A549 (cell line): Measurements from ENCODE around the gene GNG14. TPM values are rescaled to one million over a fixed set of nuclear protein-coding genes. Genes with fewer than 3 reads are reported as not detected.

Experiments used
- ATAC-seq, 2 experiments: fragments of 200-7000 bp in 1 of 2; fragments of >200 bp in 1 of 2; cut with Nextera tagmentation in 1 of 2; cut with Tn5 transposase in 1 of 2; 3 replicates each; pipeline versions ENCODE4 v1.8.0 to v1.9.1; 2018 to 2020; ENCODE audit warnings: mild to moderate bottlenecking in 1 of 2, moderate library complexity in 1 of 2
- CTCF ChIA-PET: fragments of 300-600 bp; sonication (Branson Sonifier 250); formaldehyde crosslinking; extraction: SDS; loops from one replicate; lab custom pipeline; 2021; ENCODE audit warnings: antibody characterized with exemption, inconsistent platforms; lab: Yijun Ruan, JAX
- POLR2A ChIA-PET: fragments of 350-600 bp; formaldehyde crosslinking; extraction: SDS; loops from one replicate; lab custom pipeline; 2021; ENCODE audit warnings: antibody characterized with exemption, inconsistent platforms; lab: Yijun Ruan, JAX
- DNase-seq, 2 experiments: peaks; one replicate each; pipeline versions ENCODE4 v3.0.0 to v3.0.0-alpha.2; 2011 to 2016; ENCODE audit warnings: low read depth in 1 of 2, low spot score in 1 of 2
- FAIRE-seq: peaks from 2 replicates; lab custom pipeline; 2011; peaks lifted over from hg19 to GRCh38; lab: Jason Lieb, UNC
- H3K27ac ChIP-seq, 2 experiments: fragments of >200 bp; sonication (Bioruptor Twin); formaldehyde crosslinking; 3 replicates each; pipeline ENCODE4 v1.5.1; 2016 to 2017
- H3K4me1 ChIP-seq: fragments of >200 bp; sonication (Bioruptor Twin); formaldehyde crosslinking; 3 replicates; pipeline ENCODE4 v1.6.1; 2016
- H3K4me2 ChIP-seq: fragments of >200 bp; sonication (Bioruptor Twin); formaldehyde crosslinking; 3 replicates; pipeline ENCODE4 v1.6.1; 2016
- H3K4me3 ChIP-seq: fragments of >200 bp; sonication (Bioruptor Twin); formaldehyde crosslinking; 3 replicates; pipeline ENCODE4 v1.5.1; 2016
- H3K9me3 ChIP-seq: fragments of >200 bp; sonication (Bioruptor Twin); formaldehyde crosslinking; 3 replicates; pipeline ENCODE4 v1.6.1; 2016
- BCL3 ChIP-seq: fragments of >200 bp; sonication (Bioruptor Twin); formaldehyde crosslinking; IDR thresholded peaks from 3 replicates; pipeline ENCODE4 v1.6.1; 2016
- BHLHE40 ChIP-seq: IDR thresholded peaks from 2 replicates; pipeline ENCODE4 v1.6.1; 2012; ENCODE audit warnings: low read depth, low read length, inconsistent platforms
- CBX2 ChIP-seq: fragments of 200-600 bp; sonication (generic); IDR thresholded peaks from 2 replicates; pipeline ENCODE4 v1.6.1; 2016; ENCODE audit warnings: low read depth, mild to moderate bottlenecking, borderline replicate concordance
- CBX8 ChIP-seq: fragments of 200-600 bp; sonication (generic); IDR thresholded peaks from 2 replicates; pipeline ENCODE4 v1.6.1; 2016
- CHD2 ChIP-seq: fragments of 150-350 bp; IDR thresholded peaks from 2 replicates; pipeline ENCODE4 v1.6.1; 2014; ENCODE audit warnings: low read length; ENCODE audit not compliant: partially characterized antibody
- CTCF ChIP-seq: fragments of >200 bp; sonication (Bioruptor Twin); formaldehyde crosslinking; IDR thresholded peaks from 3 replicates; pipeline ENCODE4 v1.5.1; 2016
- FOSB ChIP-seq: fragments of 250-450 bp; sonication (Bioruptor Pico); IDR thresholded peaks from 2 replicates; pipeline ENCODE4 v1.5.0; 2020; ENCODE audit warnings: mild to moderate bottlenecking, moderate library complexity
- FOXS1 ChIP-seq: fragments of 250-450 bp; sonication (Bioruptor Pico); IDR thresholded peaks from 2 replicates; pipeline ENCODE4 v1.5.0; 2020; ENCODE audit warnings: mild to moderate bottlenecking, moderate library complexity
- HEYL ChIP-seq: fragments of 250-450 bp; sonication (Bioruptor Pico); IDR thresholded peaks from 2 replicates; pipeline ENCODE4 v1.8.0; 2021; ENCODE audit warnings: mild to moderate bottlenecking, moderate library complexity
- HOXA7 ChIP-seq: fragments of 250-450 bp; sonication (Bioruptor Pico); IDR thresholded peaks from 2 replicates; pipeline ENCODE4 v1.5.0; 2020; ENCODE audit warnings: mild to moderate bottlenecking, moderate library complexity
- HOXB5 ChIP-seq: fragments of 250-450 bp; sonication (Bioruptor Pico); IDR thresholded peaks from 2 replicates; pipeline ENCODE4 v1.5.0; 2020; ENCODE audit warnings: mild to moderate bottlenecking, moderate library complexity
- JUNB ChIP-seq: fragments of >200 bp; sonication (Bioruptor Twin); formaldehyde crosslinking; IDR thresholded peaks from 2 replicates; pipeline ENCODE4 v1.6.1; 2016
- KDM5A ChIP-seq: fragments of 200-600 bp; sonication (generic); IDR thresholded peaks from 2 replicates; pipeline ENCODE4 v1.6.1; 2016; ENCODE audit warnings: antibody characterized with exemption, mild to moderate bottlenecking
- MAZ ChIP-seq: fragments of 150-350 bp; IDR thresholded peaks from 2 replicates; pipeline ENCODE4 v1.6.1; 2014; ENCODE audit warnings: antibody characterized with exemption, low read depth, low read length, borderline replicate concordance
- NFE2L2 ChIP-seq: fragments of 150-350 bp; conservative IDR thresholded peaks from 2 replicates; pipeline ENCODE4 v1.6.1; 2014; ENCODE audit warnings: low read length
- NPAS2 ChIP-seq: fragments of 250-450 bp; sonication (Bioruptor Pico); IDR thresholded peaks from 2 replicates; pipeline ENCODE4 v1.8.0; 2022; ENCODE audit warnings: mild to moderate bottlenecking, moderate library complexity, borderline replicate concordance
- RAD21 ChIP-seq, 2 experiments: fragments of >200 bp in 1 of 2; sonication (Bioruptor Twin) in 1 of 2; formaldehyde crosslinking in 1 of 2; IDR thresholded peaks in 1 of 2; conservative IDR thresholded peaks in 1 of 2; 2 replicates in 1 of 2; 3 replicates in 1 of 2; pipeline ENCODE4 v1.6.1; 2012 to 2018; ENCODE audit warnings: inconsistent platforms in 1 of 2
- RCOR1 ChIP-seq: fragments of 150-350 bp; IDR thresholded peaks from 2 replicates; pipeline ENCODE4 v1.6.1; 2014; ENCODE audit warnings: antibody characterized with exemption, low read length, low read depth
- REST ChIP-seq: fragments of 200-600 bp; sonication (generic); IDR thresholded peaks from 2 replicates; pipeline ENCODE4 v1.6.1; 2016; ENCODE audit warnings: antibody characterized with exemption, mild to moderate bottlenecking, moderate library complexity
- RFX5 ChIP-seq: fragments of 450-650 bp; IDR thresholded peaks from 2 replicates; pipeline ENCODE4 v1.7.1; 2014; ENCODE audit warnings: antibody characterized with exemption, mild to moderate bottlenecking, moderate library complexity
- RNF2 ChIP-seq: fragments of 200-600 bp; sonication (generic); IDR thresholded peaks from 2 replicates; pipeline ENCODE4 v1.6.1; 2016; ENCODE audit warnings: low read depth, mild to moderate bottlenecking, antibody characterized with exemption, moderate library complexity, borderline replicate concordance
- SMC3 ChIP-seq: fragments of >200 bp; sonication (Bioruptor Twin); formaldehyde crosslinking; IDR thresholded peaks from 3 replicates; pipeline ENCODE4 v1.6.1; 2018; ENCODE audit warnings: inconsistent platforms
- TP53 ChIP-seq: fragments of 250-450 bp; sonication (Bioruptor Pico); IDR thresholded peaks from 2 replicates; pipeline ENCODE4 v1.5.0; 2021; ENCODE audit warnings: mild to moderate bottlenecking, moderate library complexity
- ZC3H11A ChIP-seq: fragments of 450-650 bp; IDR thresholded peaks from 2 replicates; pipeline ENCODE4 v1.6.1; 2014; ENCODE audit warnings: antibody characterized with exemption, mild to moderate bottlenecking
- ZNF302 ChIP-seq: fragments of 250-450 bp; sonication (Bioruptor Pico); IDR thresholded peaks from 2 replicates; pipeline ENCODE4 v1.9.0; 2021; ENCODE audit warnings: inconsistent platforms, mild to moderate bottlenecking, moderate library complexity
- WGBS: methylation state at CpG from one replicate; pipeline ENCODE4 v1.1.6; 2017; ENCODE audit errors: missing lambda C conversion rate; 5-methylcytosine and 5-hydroxymethylcytosine counted together
- polyA plus RNA-seq, 4 experiments: library from polyadenylated mRNA; depleted of rRNA in 3 of 4; stranded (reverse); fragments of >200 nt; fragmentation: RNase III in 1 of 4; extraction: RNeasy Plus Mini Kit Qiagen cat#74134 plus additional on column Dnase treatment in 1 of 4; gene quantifications; 2 replicates in 3 of 4; 3 replicates in 1 of 4; pipeline ENCODE4 v1.2.3, GENCODE V29; 2011 to 2017
- TF ChIP-seq, protein P1 (sequence below): IDR thresholded peaks from 2 replicates; pipeline ENCODE4 v1.6.1; 2012; ENCODE audit warnings: low read depth, borderline replicate concordance
- TF ChIP-seq, protein P2 (sequence below): IDR thresholded peaks from 2 replicates; pipeline ENCODE4 v1.6.1; 2012
- TF ChIP-seq, protein P3 (sequence below): fragments of >200 bp; sonication (Bioruptor Twin); formaldehyde crosslinking; IDR thresholded peaks from 2 replicates; pipeline ENCODE4 v1.6.1; 2016

Gene GNG14
- polyA plus RNA-seq, 2 of the 4 experiments (the other 2 are of a cell fraction) = not detected

DNA sequence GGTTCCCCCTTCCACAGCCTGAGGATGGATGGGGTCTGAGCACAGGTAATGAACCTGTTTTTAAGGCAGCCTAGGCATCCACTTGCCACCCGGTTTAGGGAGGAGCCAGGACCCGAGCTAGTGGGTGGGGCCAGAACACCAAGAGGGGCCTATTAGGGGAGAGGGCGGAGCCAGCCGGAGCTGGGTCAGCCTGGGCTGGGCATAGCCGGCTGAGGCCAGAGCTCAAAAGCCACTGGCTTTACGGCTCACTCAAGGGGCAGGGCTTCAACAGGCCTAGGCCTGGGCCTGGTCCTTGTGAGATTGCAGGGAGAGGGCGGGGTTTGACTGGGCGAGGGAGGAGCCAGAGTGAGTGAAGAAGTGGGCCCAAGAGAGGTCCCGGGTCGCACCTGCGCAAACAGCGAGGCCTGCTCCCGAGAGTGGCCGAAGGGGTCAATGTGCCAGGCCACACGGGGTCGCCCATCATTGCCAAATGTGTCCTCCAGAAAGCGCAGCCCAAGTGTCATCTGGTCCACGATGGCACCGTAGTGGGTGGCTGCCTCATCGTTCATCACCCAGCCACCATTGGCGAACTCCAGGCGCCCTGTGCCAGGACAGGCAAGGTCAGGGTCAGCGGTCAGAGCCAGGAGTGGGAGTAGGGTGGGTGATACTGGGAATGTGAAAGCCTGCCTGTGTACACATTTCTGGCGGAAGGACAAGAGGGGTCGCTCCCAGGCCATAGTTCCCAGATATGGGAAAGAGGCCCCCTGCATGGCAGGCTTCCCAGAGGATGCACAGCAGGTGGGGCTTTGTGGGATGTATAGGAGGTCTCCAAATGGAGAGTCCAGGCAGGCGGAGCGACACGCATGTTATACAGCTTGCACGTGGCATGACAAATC lies 23.2 kb upstream of the GNG14 start:
- no peak for FAIRE-seq
- CTCF ChIA-PET = no interaction called here
- Histone ChIP-seq H3K27ac (no peak overlapping the region), H3K4me1 (peaks cover 6% of the 10 kb centered on the region), H3K4me3 (no peak overlapping the region), H3K4me2 (no peak overlapping the region), H3K9me3 (no peaks in the 10 kb centered on the region)
- POLR2A ChIA-PET = no interaction called here
- no peak for ATAC-seq
- no peak for DNase-seq
- 92% methylated on average over 18 of the region's 29 CpGs for WGBS
- TF ChIP-seq CBX2 (no peak), HOXB5 (CRISPR knock-in tag) (no peak), NFE2L2 (no peak), REST (no peak), SMC3 (no peak), RCOR1 (no peak), HOXA7 (CRISPR knock-in tag) (no peak), RNF2 (no peak), RFX5 (no peak), CTCF (no peak), CBX8 (no peak), MAZ (no peak), ZNF302 (CRISPR knock-in tag) (no peak), HEYL (CRISPR knock-in tag) (no peak), TP53 (no peak), BCL3 (no peak), KDM5A (no peak), BHLHE40 (no peak), JUNB (no peak)
- TF ChIP-seq, protein P1, sequence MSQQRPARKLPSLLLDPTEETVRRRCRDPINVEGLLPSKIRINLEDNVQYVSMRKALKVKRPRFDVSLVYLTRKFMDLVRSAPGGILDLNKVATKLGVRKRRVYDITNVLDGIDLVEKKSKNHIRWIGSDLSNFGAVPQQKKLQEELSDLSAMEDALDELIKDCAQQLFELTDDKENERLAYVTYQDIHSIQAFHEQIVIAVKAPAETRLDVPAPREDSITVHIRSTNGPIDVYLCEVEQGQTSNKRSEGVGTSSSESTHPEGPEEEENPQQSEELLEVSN = no peak

DNA sequence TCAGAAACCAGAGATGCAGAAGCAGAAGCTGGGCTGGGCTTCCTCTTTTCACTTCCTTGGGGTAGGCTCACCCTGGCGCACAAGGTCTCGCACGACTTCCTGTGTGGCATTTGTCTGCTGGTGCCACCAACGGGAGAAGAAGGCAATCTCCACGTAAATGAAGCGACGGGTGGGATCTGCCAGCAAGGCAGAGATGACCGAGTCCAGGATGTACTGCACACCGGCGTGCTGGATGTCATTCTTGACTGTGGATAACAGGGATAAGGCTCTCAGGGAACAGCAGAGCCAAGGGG lies 22.6 kb upstream of the GNG14 start:
- H3K27ac ChIP-seq = no peak overlapping the region
- no peak overlapping the region for H3K4me3 ChIP-seq
- no peak for FAIRE-seq
- CTCF ChIA-PET = no interaction called here
- POLR2A ChIA-PET = interaction anchor here (1.2 kb wide), 1 partner anchor 54 kb away, joined by 3 read pairs; the partner anchor contains the start of genes ZNF490 and ZNF791
- H3K4me2 ChIP-seq = no peak overlapping the region
- no peak for DNase-seq
- H3K9me3 ChIP-seq = no peaks in the 10 kb centered on the region
- ATAC-seq = no peak
- H3K4me1 ChIP-seq = peaks cover 6% of the 10 kb centered on the region
- 97% methylated on average over 10 of the region's 10 CpGs for WGBS
- no peak for TF ChIP-seq ZNF302 (CRISPR knock-in tag)
- TF ChIP-seq FOXS1 = no peak
- TF ChIP-seq CHD2 = no peak
- TF ChIP-seq, protein P2, sequence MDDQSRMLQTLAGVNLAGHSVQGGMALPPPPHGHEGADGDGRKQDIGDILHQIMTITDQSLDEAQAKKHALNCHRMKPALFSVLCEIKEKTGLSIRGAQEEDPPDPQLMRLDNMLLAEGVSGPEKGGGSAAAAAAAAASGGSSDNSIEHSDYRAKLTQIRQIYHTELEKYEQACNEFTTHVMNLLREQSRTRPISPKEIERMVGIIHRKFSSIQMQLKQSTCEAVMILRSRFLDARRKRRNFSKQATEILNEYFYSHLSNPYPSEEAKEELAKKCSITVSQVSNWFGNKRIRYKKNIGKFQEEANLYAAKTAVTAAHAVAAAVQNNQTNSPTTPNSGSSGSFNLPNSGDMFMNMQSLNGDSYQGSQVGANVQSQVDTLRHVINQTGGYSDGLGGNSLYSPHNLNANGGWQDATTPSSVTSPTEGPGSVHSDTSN = no peak
- no peak for TF ChIP-seq MAZ
- TF ChIP-seq NPAS2 = no peak
- TF ChIP-seq, protein P3, sequence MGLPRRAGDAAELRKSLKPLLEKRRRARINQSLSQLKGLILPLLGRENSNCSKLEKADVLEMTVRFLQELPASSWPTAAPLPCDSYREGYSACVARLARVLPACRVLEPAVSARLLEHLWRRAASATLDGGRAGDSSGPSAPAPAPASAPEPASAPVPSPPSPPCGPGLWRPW = no peak
- no peak for TF ChIP-seq FOSB (CRISPR knock-in tag)
- TF ChIP-seq ZC3H11A = no peak
- TF ChIP-seq RAD21 (conservative IDR thresholded peaks at IDR 0.05 in 1 of 2, IDR thresholded peaks at IDR 0.05 in 1 of 2) = no peak
